Subcutaneous abdominal adipose tissue (tissue), 5 donors: ENCODE measurements around the gene HPCA.

Experiments used
- H3K27ac ChIP-seq: one replicate; pipeline ENCODE4 v1.7.0; 2013; ENCODE audit warnings: low read depth, mild to moderate bottlenecking, inconsistent platforms, low read length, moderate library complexity
- H3K27me3 ChIP-seq, 5 donors: one replicate each; pipeline ENCODE4 v1.7.0; 2013; ENCODE audit warnings: low read length in 5 of 5, inconsistent platforms in 1 of 5; ENCODE audit not compliant: control insufficient read depth in 5 of 5, insufficient read depth in 4 of 5
- H3K36me3 ChIP-seq, 5 donors: one replicate each; pipeline ENCODE4 v1.7.0; 2013; ENCODE audit warnings: low read length in 5 of 5; ENCODE audit not compliant: control insufficient read depth in 5 of 5, insufficient read depth in 5 of 5
- H3K4me1 ChIP-seq, 5 donors: one replicate each; pipeline ENCODE4 v1.7.0; 2013; ENCODE audit warnings: low read length in 5 of 5, mild to moderate bottlenecking in 3 of 5, moderate library complexity in 1 of 5; ENCODE audit not compliant: control insufficient read depth in 5 of 5, insufficient read depth in 5 of 5
- H3K4me3 ChIP-seq, 5 donors: one replicate each; pipeline ENCODE4 v1.7.0; 2013; ENCODE audit warnings: low read length in 5 of 5, low read depth in 1 of 5
- H3K9ac ChIP-seq, 5 donors: one replicate each; pipeline ENCODE4 v1.7.0; 2013; ENCODE audit warnings: low read length in 5 of 5, mild to moderate bottlenecking in 4 of 5, moderate library complexity in 3 of 5
- H3K9me3 ChIP-seq, 5 donors: one replicate each; pipeline ENCODE4 v1.7.0; 2013; ENCODE audit warnings: low read length in 5 of 5; ENCODE audit not compliant: control insufficient read depth in 5 of 5
- donor health status: healthy.
- donor health status: healthy.
- donor health status: healthy.
- donor health status: healthy.
- donor health status: healthy.

Gene HPCA

DNA sequence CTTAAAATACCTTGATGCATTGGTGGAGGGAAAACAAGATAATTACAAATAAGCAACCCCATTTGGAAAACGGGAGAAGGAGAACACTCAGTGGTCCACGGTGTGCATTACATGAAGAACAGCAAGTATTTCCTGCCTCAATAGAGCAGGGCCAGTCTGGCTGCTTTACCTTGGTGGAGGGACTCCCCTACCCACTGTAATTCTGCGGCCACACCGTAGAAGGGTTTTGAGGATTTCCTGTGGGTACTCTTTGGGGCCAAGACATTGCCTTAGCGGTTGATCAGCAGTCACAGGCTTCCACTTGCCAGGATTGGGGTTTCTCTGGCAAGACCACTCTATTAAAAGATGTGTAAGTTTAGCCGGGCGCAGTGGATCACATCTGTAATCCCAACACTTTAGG, 31.2 kb downstream of the HPCA start:
- Histone ChIP-seq H3K9me3 (peaks cover 0 to 4% (median 0%) of the 10 kb centered on the region in 5 donors), H3K4me3 (no peak overlapping the region), H3K36me3 (no peaks in the 10 kb centered on the region), H3K27me3 (peaks cover 0 to 6% (median 0%) of the 10 kb centered on the region in 5 donors), H3K9ac (no peak overlapping the region), H3K27ac (no peak overlapping the region), H3K4me1 (peaks cover 3 to 15% (median 9%) of the 10 kb centered on the region in 5 donors)

- no peak overlapping the region for H3K4me3 ChIP-seq
- H3K27ac ChIP-seq = no peak overlapping the region
- peaks cover 0 to 4% (median 0%) of the 10 kb centered on the region in 5 donors for H3K9me3 ChIP-seq
- H3K9ac ChIP-seq = no peak overlapping the region
- peaks cover 3 to 15% (median 9%) of the 10 kb centered on the region in 5 donors for H3K4me1 ChIP-seq
- no peaks in the 10 kb centered on the region for H3K36me3 ChIP-seq
- peaks cover 0 to 10% (median 0%) of the 10 kb centered on the region in 5 donors for H3K27me3 ChIP-seq
Observed at GRCh38 chr1:32918179-32918578, 31.9 kb downstream of the HPCA start.

- H3K4me1 ChIP-seq = peaks cover 3 to 23% (median 19%) of the 10 kb centered on the region in 5 donors
- H3K9ac ChIP-seq = no peak overlapping the region
- H3K27me3 ChIP-seq = peaks cover 0 to 15% (median 0%) of the 10 kb centered on the region in 5 donors
- H3K27ac ChIP-seq = no peak overlapping the region
- no peaks in the 10 kb centered on the region for H3K9me3 ChIP-seq
- no peaks in the 10 kb centered on the region for H3K36me3 ChIP-seq
- no peak overlapping the region for H3K4me3 ChIP-seq
Observed at GRCh38 chr1:32919811-32920733, 33.8 kb downstream of the HPCA start.

- Histone ChIP-seq H3K4me3 (no peak overlapping the region), H3K27ac (no peak overlapping the region), H3K4me1 (peaks cover 3 to 31% (median 27%) of the 10 kb centered on the region in 5 donors), H3K9ac (no peak overlapping the region), H3K9me3 (no peaks in the 10 kb centered on the region), H3K27me3 (peaks cover 0 to 17% (median under 1%) of the 10 kb centered on the region in 5 donors), H3K36me3 (no peaks in the 10 kb centered on the region)
Observed at GRCh38 chr1:32920833-32921232, 34.5 kb downstream of the HPCA start.

- Histone ChIP-seq H3K36me3 (no peaks in the 10 kb centered on the region), H3K9me3 (no peaks in the 10 kb centered on the region), H3K27me3 (peaks cover 0 to 15% (median 2%) of the 10 kb centered on the region in 5 donors), H3K4me3 (peak overlapping the region in 4 of 5 donors; percentile 17 to 53 (median 41)), H3K9ac (peak overlapping the region in 2 of 5 donors; percentile 30 to 63), H3K27ac (no peak overlapping the region), H3K4me1 (peaks cover 3 to 33% (median 29%) of the 10 kb centered on the region in 5 donors)
Observed at GRCh38 chr1:32924881-32925344, 38.6 kb downstream of the HPCA start.

DNA sequence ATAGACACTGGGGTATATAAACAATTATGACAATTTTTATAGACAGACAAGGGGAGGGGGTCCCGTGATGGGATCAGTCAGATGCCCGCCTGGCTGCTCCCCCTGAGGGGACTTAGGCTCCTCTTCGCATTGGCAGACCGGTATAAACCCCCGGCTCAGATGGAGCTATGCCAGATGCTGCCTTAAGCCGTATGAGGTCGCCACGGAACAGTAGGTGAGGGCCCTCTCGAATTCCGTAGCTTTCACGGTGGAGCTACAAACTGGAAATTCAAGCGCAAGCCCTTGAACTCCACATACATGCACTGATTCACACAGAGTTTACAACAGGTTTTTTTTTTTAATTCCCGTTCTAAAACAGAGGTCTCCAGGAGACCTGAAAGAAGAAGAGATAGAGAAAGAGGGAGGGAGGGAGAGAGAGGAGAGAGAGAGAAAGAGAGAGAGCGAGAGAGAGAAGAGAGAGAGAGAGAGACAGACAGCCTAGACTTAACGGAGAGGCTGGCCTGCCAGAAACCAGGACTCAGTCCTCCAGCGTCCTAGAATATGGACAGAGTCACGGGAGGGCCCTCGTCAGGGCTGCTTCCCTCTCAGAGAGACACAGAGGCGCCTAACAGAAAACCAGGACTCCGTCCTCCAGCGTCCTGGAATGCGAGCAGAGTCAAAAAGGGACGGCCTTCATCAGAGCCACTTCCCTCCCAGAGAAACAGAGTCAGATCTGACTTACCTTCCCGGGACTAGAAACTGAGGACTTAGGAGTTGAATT, 39.3 kb downstream of the HPCA start:
- Histone ChIP-seq H3K36me3 (no peaks in the 10 kb centered on the region), H3K27me3 (peaks cover 0 to 15% (median 2%) of the 10 kb centered on the region in 5 donors), H3K4me1 (peaks cover 3 to 30% (median 27%) of the 10 kb centered on the region in 5 donors), H3K9ac (peak overlapping the region in 2 of 5 donors; percentile 25 to 63), H3K4me3 (peak overlapping the region in 3 of 5 donors; percentile 11 to 51 (median 17)), H3K27ac (no peak overlapping the region), H3K9me3 (no peaks in the 10 kb centered on the region)

GRCh38 chr1:32926562-32926961, 40.3 kb downstream of the HPCA start:
- no peak overlapping the region for H3K27ac ChIP-seq
- H3K9me3 ChIP-seq = no peaks in the 10 kb centered on the region
- H3K9ac ChIP-seq = no peak overlapping the region
- peaks cover 0 to 11% (median 2%) of the 10 kb centered on the region in 5 donors for H3K27me3 ChIP-seq
- no peaks in the 10 kb centered on the region for H3K36me3 ChIP-seq
- no peak overlapping the region for H3K4me3 ChIP-seq
- peaks cover 0 to 21% (median 19%) of the 10 kb centered on the region in 5 donors for H3K4me1 ChIP-seq

DNA sequence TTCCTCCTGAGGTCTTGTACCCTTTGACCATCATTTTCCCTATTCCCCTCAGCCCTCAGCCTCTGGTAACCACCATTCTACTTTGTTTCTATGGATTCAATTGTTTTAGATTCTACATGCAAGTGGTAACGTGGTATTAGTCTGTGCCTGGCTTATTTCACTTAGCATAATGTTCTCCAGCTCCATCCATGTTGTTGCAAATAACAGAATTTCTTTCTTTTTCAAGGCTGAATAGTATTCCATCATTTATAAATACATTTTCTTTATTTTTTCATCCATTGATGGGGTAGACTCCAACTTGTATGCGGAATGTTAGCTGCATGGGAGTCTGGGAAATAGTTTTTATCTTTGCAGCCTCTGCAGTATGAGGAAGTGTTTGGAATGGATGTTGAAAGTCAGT, 41.1 kb downstream of the HPCA start:
- Histone ChIP-seq H3K27ac (no peak overlapping the region), H3K9me3 (no peaks in the 10 kb centered on the region), H3K4me1 (peaks cover 0 to 21% (median 19%) of the 10 kb centered on the region in 5 donors), H3K27me3 (peaks cover 0 to 11% (median 2%) of the 10 kb centered on the region in 5 donors), H3K9ac (no peak overlapping the region), H3K4me3 (no peak overlapping the region), H3K36me3 (no peaks in the 10 kb centered on the region)

GRCh38 chr1:32928285-32928684, 42.0 kb downstream of the HPCA start:
- Histone ChIP-seq H3K27me3 (peaks cover 0 to 6% (median 2%) of the 10 kb centered on the region in 5 donors), H3K9me3 (no peaks in the 10 kb centered on the region), H3K36me3 (no peaks in the 10 kb centered on the region)

More at GRCh38 chr1:32928285-32928684, 42.0 kb downstream of the HPCA start:
- H3K4me3 ChIP-seq = no peak overlapping the region
- no peak overlapping the region for H3K27ac ChIP-seq
- H3K4me1 ChIP-seq = peaks cover 0 to 22% (median 19%) of the 10 kb centered on the region in 5 donors
- H3K9ac ChIP-seq = no peak overlapping the region
